ENCODE data around the gene TMEM19.

The TMEM19 gene

DNA sequence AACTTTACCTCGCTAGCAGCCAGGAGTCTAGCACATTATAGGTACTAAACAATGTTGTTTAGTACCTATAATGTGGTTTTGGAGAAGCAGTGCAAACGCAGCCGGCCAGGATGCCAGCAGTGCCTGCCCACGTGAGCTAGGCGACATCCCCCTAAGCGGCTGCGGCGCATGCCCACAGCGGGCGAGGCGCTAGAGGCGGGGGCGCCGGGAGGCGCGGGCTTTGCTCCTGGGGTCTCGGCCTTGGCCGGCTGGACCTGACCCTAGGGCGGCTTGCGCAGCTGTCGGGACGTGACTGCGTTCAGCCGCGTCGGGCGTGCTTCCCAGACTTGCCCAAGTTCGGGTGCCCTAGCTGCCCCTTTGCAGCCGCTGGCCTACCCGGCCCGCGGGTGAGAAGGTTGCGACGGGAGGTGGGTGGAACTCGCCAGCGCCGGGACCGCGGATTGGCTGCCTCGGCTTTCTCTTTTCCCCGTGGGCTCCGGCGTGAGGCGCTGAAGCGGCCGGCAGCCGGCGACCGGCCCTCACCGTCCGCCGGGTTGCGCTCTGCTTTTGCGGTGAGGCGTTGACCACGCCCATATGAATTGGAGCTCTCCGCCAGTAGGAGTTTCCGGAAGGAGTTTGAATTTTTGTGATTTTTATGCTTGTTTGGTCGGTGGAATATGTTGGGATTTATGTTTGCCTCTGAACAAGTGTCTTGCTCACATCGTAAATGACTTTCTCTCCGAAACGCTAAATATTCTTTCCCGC, at the start of gene TMEM19:
TSS of gene TMEM19 (plus strand) at position 169 of the 744 bp plus-strand sequence. CDS start 599 bp downstream, outside the sequence.
- DNase-seq (ENCODE audit: low spot score): peak; percentile 94

DNA sequence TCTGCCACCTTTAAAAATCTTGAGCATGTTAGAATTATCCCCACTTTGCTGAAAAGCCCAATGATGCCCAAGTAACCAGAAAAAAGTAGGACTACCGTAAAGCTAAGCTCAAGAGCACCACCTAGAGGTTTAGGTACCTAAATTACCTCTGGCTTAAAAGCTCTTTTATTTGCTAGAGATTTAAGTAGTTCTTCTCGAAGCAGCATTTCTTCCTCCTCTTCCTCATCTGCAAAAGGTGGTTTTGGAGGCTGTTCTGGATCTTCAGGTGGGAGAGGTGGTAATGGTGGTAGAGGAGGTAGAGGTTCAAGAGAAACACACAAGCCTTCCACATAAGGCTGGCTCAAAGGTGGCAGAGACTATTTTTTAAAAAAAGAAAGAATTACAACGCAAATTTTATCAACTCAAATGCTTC, 49.2 kb upstream of the TMEM19 start:
- peak; percentile 73 for DNase-seq (ENCODE audit: low spot score)

DNA sequence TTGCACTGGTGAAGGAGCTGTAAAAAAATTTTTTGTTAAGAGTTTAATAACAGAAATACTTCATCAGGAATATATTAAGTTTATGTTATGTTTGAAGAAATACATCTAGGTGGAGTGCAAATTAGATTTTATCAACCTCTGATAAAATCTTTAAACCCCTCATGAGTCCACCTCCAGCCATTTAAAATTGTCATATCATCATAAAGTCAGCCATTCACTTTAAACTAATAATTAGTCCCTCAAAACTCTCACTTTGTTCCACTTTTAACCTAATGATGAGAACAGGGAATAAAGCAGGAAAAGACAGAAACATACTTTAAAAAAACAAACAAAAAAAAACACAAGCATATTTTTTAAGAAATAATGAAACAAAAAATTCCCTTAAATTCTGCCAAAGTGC, 47.4 kb upstream of the TMEM19 start:
- no peak for DNase-seq (ENCODE audit: low spot score)

DNA sequence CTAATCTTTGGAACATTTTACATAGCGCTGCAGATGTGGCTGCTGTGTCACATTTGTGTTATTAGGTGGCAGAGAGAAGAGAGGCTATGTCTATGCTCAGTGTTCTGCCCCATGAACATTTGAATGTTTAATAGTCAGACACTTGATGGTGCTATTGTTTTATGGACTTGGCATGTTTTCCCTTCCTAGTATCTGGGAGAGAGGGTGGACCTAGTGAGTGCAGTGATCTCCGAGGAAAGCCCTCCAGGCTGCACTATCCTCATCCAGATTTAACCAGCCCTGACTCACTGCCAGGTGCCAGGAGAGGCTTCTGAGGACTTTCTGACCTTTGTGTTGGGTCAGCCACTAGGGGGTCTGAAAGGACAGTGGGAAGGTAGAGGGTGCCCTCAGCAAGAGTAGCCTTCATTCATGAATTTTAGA, 46.5 kb upstream of the TMEM19 start:
- peak; percentile 51 for DNase-seq (ENCODE audit: low spot score)

DNA sequence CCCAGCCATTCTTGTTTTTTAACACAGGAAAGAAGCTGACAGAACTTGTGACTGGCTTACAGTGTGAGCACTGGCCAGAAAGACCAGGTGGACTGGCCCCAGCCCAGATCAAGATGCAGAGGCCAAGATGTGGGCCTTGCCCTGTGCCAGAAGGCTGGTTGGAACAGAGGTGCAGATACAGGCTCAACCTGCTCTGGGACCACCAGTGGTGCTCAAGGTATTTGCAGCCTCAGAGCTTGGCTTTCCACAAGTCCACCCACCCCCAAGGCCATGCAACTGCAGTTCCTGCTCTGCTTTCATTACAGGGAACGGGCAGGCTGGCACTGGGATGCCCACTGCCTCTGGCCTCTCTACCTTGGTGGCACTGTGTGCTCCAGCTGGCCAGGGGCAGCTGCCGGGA, 45.6 kb upstream of the TMEM19 start:
- DNase-seq (ENCODE audit: low spot score): no peak

DNA sequence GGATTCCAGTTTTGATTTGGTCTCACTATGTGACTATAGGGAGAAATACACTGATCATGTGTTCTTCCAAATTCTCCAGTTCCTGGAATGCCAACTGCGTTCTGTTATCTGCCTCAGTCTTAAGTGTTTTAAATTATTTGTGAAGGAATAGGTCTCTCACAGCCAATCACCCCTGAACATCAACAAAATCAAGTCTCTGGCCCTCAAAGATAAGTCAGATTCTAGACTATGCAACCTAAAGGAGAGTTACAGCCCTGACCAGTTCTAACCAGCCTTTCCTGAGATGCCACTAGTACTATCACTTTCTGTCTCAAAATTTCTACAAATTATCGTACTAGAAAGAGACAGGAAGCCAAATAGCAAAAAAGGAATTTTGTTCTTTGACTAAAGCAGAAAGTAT, 44.5 kb upstream of the TMEM19 start:
- no peak for DNase-seq (ENCODE audit: low spot score)

DNA sequence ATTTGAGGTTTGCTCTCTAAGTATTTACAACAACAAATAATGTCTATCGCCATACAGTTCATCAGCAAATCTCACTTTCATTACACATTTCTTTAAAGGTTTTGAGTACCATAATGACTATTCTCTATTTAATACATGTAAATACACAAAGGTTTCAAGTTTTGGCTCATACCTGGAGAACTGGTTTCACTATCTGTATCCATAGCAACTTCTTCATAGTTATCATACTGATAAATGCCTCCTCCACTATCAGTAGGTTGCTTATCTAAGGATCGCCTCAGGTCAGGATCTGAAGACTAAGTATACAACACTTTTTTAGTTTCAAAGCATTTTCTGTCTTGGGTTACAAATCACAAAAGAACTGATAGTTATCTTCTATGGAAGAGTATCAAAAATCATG, 43.6 kb upstream of the TMEM19 start:
- no peak for DNase-seq (ENCODE audit: low spot score)

DNA sequence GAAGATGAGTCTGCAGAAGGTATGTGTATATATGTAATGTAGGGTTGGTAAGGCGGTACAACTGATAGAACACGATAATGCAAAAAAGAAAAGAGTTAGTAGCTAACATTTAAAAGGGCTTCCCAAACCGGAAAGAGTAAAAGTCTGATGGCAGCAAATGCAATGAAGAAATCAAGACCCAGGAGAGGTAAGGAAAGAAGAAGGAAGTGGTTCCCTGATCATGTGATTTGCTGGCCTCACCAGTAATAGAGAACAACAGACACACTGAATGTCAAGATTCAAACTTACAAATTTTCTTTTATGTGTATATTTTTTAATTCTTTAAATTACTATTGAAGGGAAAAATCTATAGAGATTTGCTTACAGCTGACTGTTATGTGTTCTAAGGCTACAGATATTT, 40.6 kb upstream of the TMEM19 start:
- no peak for DNase-seq (ENCODE audit: low spot score)

DNA sequence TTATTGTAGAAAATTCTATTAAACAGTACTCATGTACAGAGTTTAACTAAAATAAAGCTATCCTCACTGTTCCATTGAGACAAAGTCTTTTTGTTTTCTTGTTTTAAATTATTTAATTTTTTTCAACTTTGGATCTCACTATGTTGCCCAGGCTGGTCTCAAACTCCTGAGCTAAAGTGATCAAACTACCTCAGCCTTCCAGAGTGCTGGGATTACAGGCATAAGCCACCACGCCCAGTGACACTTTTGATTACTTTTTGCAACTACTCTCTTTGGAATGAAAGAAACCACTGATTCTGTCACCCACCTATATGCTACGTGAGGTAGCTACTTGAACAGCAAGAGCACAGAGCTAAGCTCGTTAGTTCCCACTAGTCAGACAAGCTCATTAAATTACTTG, 39.4 kb upstream of the TMEM19 start:
- DNase-seq (ENCODE audit: low spot score): no peak

DNA sequence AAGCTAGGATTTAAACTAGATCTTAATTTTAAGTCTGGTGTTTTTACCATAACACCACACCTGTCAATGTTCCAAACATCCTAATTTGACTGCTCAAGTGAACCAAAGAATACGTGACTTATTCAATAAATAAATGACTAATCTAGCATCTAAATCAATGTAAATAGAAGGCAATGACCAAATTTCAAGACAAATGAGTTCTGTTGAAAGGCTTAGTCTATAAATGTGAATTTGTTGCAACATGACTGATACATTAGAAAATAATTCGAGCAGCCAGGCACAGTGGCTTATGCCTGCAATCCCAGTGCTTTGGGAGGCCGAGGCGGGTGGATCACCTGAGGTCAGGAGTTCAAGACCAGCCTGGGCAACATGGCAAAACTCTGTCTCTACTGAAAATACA, 37.3 kb upstream of the TMEM19 start:
- no peak for DNase-seq (ENCODE audit: low spot score)

DNA sequence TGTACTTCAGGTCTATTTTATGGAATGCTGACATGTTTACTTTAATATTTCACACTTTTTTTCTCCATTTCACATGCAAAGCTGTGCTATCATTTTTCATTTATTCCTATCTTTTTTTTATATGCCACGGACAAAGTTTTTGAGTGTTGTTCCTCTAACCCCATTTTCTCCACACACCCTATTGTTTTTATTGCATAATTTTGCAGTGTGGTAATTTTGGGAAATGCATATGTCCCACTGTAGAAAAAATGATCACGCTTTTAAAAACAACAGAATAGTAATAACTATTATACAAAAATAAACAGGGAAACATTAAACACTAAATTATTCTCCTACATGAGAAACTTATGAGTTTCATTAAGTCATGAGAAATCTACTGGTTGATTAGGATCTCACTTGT, 36.5 kb upstream of the TMEM19 start:
- DNase-seq (ENCODE audit: low spot score): no peak

DNA sequence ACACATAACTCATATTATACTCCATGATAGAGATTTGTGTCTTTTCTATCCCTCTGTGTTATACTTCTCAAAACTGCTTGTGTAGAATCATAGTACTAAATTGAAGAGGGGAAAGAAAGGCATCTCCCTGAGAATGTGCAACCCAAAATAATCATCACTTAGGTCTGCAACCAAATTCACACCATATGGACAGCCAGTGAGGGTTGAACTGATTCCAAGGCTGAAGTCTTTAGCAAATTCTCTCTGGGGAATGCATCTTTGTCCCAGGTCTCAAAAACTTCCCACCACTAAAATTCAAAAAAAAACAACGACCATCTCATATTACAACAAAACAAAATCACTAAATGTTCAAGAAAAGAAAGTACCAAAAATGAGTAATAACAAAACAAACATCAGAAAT, 33.2 kb upstream of the TMEM19 start:
- no peak for DNase-seq (ENCODE audit: low spot score)

DNA sequence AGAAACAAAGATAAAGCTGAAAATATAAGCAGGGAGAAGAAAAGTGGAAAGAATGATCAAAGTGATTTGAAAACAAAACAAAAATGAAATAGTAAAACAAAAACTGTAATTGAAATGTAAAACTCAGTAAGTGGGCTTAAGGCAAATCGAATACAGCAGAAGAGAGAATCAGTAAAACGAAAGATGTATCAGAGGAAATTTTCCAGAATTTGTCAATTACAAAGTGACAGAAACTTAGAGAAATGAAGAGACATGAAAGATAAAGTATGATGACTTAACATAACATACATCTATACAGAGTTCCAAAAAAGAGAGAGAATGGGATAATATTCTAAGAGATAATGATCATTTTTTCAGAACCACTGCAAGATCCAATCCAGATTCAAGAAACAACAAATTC, 32.7 kb upstream of the TMEM19 start:
- no peak for DNase-seq (ENCODE audit: low spot score)

DNA sequence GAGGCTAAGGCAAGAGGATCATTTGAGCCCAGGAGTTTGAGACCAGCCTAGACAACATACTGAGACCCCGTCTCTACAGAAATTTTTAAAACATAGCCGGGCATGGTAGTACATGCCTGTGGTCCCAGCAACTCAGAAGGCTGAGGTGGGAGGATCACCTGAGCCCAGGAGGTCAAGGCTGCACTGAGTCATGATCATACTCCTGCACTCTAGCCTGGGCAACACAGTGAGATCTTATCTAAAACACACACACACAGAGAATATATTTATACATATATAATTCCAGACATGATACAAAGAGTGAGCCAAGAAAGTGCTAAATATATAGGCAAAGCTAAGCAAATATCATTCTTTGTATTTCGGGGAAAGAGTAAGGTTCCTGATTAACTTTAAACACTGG, 31.7 kb upstream of the TMEM19 start:
- DNase-seq (ENCODE audit: low spot score): no peak

DNA sequence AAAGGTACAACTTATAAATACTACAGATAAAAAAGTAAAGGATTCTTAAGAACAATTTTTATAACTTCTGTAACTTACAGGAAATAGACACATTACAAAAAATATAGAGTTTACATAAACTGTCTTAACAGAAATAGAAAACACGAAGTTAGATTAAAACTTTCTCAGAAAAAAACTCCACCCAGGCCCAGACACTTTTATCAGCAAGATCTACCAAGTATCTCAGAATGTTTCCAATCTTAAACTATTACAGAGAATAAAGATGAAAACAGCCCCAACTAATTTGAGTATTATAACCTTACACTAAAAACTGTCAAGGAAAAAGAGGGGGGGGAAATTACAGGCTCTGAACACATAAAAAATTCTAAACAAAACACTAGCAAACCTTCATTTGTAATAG, 30.4 kb upstream of the TMEM19 start:
- DNase-seq (ENCODE audit: low spot score): no peak

DNA sequence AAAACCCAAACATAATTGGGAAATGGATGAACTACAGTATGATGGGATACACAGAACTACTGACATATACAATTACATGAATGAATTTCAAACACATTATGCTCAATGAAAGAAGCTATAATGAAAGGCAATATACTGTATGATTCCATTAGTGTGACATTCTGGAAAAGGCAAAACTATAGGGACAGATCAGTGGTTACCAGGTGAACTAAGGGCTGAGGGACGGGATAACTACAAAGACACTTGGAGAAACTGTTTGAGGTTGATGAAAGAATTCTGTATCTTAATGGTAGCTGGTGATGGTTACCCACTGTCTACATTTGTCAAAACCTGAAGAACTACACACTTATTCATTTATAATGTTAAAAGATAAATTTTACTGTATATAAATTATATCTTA, 30.0 kb upstream of the TMEM19 start:
- no peak for DNase-seq (ENCODE audit: low spot score)

DNA sequence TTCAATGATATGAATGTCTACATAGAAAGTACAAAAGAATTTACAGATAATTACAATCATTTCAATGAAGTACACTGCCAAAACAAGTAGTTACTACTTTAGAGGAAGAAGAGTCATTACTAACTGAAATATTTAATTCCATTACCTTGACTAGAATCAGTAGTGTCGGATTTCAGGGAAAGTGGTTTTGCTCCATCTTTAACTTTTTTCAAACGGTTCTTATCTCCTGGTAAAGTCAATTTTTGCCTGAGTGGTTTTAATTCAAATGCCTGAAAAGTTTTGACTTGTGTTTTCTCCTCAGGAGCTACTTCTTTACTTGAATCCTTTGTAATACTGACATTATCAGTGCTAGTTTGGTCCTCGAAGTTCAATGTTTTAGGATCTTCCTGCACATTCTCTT, 29.1 kb upstream of the TMEM19 start:
- no peak for DNase-seq (ENCODE audit: low spot score)

DNA sequence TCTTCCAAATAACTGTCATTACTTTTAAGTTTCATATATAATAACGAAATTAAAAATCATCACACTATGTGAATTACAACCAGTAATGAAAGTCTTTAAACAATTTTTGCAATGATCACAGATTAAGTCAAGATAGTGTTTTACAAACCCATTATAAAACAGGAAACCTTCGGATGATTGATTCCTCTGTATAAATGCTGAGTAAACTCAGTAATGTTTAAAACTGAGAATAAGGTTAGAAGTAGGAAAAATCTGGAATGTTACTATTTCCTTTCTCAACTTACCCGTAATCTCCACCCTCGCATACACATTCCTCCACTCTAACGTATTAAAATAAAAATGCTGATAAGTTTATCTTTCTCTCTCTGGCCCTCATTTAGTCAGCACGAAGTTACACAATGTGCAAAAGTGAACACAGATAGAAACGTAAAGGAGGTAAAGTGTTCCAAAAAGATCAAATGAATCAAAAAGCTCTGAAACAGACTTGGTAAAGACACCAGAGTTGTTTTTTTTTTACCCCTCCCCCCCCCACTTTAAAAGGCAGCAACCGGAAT, 23.8 kb upstream of the TMEM19 start:
- DNase-seq (ENCODE audit: low spot score): no peak

DNA sequence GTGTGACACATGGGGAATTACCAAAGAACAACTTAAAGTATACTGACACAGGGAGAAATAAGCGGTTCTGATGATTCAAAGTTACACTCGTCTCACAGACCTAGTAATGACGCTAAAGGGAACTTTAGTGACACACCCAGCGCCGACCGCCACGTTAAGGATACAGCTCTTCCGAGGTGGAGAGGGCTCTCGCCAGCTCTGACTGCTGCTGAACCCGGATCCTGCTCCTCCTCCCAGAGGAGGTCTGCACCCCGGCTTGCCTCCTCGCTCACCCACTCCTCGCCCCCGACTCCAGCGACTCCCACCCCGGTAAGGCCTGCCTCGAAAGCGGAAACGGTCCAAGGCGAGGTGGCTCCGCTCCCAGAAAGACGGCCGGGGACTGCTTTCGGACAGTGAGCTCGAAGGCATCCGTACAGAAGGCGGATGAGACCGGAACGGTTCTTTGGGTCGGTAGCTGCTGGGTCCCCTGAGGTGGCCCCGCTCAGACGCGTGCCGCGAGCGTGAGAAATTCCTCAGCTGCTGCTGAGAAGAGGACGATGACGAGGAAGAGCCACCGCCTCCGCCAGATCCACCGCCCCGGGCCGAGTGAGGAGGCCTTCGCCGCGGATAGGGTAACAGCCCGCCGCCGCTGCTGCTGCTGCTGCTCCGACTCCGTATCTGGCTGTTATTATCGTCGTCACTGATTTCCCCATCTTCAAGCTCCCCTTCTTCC, 22.9 kb upstream of the TMEM19 start:
- peak; percentile 37 for DNase-seq (ENCODE audit: low spot score)

DNA sequence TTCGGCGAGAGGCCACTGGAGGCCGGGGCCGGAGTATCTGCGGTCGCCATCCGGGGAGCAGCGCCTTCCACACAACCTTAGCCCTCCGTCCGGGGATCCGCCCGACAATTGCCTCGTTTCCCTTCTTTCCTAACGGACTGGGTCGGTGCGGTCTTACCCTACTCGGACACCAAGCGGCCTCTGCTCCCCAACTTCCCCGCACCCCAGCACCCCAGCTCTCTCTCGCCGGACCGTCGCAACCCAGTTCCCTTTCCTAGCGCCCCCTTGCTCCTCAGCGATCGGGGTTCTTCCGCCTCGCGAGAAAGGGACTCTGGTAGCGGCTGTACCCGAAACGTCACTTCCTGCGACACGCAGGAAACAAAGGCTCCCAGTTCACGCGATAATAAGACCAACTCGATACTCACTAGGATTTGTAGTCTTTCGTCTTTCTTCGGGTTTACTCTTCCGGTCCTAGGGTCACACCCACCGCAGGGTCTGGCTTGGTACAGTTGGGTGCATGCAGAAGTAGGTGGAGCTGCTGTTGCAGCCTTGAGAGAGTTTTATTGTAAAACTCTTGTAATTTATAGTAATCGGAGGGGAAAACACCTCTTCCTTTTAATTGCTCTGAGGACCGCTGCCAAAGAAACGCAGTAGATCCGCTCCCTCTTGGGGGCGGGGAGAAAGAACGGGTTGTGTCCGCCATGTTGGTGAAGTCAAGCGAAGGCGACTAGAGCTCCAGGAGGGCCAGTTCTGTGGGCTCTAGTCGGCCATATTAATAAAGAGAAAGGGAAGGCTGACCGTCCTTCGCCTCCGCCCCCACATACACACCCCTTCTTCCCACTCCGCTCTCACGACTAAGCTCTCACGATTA, 22.1 kb upstream of the TMEM19 start, which contains the start of the genes THAP2 and ZFC3H1:
TSS of gene THAP2 (plus strand) at position 741 of the 850 bp plus-strand sequence. CDS start 209 bp downstream, outside the sequence.
TSS of gene ZFC3H1 (minus strand) at position 288 of the 850 bp plus-strand sequence. CDS start at position 50, 238 bp downstream.
- DNase-seq (ENCODE audit: low spot score): peak; percentile 100

DNA sequence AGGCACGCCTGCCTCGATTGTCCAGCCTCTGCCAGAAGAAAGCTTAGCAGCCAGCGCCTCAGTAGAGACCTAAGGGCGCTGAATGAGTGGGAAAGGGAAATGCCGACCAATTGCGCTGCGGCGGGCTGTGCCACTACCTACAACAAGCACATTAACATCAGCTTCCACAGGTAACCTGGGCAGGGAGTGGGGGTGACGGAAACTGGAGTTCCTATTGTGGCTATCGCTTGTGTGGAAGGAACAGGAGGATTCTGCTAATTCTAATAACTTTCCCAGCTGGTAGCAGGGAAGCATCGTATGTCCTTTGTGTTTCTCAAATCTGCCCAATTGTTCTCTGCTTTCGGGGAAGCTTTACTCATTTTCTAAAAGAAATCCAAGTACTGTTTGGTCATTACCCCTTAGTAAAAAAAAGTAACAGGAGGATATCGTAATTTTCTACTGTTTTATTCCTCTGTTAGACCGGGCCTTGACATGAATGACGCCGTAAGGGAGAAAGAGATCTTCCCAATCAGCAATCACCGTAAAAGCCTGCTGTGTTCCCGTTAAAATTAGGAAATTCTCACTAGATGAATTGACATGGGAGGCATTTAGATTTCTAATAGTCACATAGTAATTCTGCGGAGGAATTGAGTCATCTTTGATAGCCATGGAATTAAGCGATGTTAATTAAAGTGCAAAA, 21.3 kb upstream of the TMEM19 start:
- DNase-seq (ENCODE audit: low spot score): no peak

DNA sequence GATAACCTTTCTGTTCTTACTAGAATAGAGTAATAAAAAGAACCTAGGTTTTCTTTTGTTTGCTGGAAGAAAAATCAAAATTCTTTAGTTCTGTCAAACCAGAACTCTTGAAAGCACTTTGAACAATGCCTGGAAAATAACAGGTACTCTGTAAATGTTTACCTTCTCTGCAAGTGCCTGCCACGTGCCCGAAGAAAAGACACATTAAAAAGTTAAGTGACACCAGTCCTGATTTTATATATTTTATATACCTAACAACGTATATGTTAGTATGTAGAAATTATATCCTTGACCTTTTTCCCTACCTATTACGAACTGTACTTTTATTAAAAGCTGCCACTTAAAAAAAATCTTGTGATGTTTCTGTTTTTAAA, 20.8 kb upstream of the TMEM19 start:
- DNase-seq (ENCODE audit: low spot score): no peak
